Esophagus muscularis mucosa (tissue), 3 donors: ENCODE data around the gene RHAG.
"Not testable (repeated sequence)": the region's sequence is repeated elsewhere in the genome, so short reads cannot be mapped to it uniquely, and the experiment has no call there.

Experiments used
- CTCF ChIP-seq, 3 experiments: fragments of 200-600 bp in 2 of 3; fragments of 450-650 bp in 1 of 3; sonication (generic) in 2 of 3; IDR thresholded peaks; one replicate each; pipeline ENCODE4 v1.5.1; 2017 to 2019; ENCODE audit warnings: antibody characterized with exemption in 3 of 3, mild to moderate bottlenecking in 2 of 3, moderate library complexity in 1 of 3
- POLR2A ChIP-seq: fragments of 450-650 bp; IDR thresholded peaks from one replicate; pipeline ENCODE4 v1.6.1; 2017; ENCODE audit warnings: antibody characterized with exemption, moderate library complexity, mild to moderate bottlenecking, low read depth
- POLR2AphosphoS5 ChIP-seq, 2 donors: sonication (generic); formaldehyde crosslinking; IDR thresholded peaks; one replicate each; pipeline ENCODE4 v1.6.1; 2017; ENCODE audit warnings: antibody characterized with exemption in 2 of 2

DNA sequence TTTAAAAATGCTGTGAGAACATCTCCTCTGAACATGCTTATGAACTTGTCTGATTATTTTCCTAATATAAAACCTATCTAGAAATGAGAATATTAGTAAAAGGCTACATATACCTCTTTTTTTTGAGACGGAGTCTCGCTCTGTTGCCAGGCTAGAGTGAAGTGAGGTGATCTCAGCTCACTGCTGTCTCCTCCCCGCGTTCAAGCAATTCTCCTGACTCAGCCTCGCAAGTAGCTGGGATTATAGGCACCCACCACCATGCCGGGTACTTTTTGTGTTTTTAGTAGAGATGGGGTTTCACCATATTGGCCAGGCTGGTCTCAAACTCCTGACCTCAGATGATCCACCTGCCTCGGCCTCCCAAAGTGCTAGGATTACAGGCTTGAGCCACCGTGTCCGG, 28.4 kb downstream of the RHAG start:
- not testable (repeated sequence) for TF ChIP-seq CTCF (IDR thresholded peaks at IDR 0.05); POLR2A; POLR2AphosphoS5 (IDR thresholded peaks at IDR 0.05)
